Fibroblast of lung (primary cell): ENCODE measurements around the gene RNF112.
"Not testable (repeated sequence)": the region's sequence is repeated elsewhere in the genome, so short reads cannot be mapped to it uniquely, and the experiment has no call there.

Experiments used
- CTCF ChIP-seq, 2 donors: IDR thresholded peaks in 1 of 2; conservative IDR thresholded peaks in 1 of 2; 1 replicate in 1 of 2; 2 replicates in 1 of 2; pipeline ENCODE4 v1.5.1; 2011 to 2012; ENCODE audit warnings: low read length in 2 of 2, control low read depth in 1 of 2, inconsistent platforms in 1 of 2, low read depth in 1 of 2, mild to moderate bottlenecking in 1 of 2
- EZH2 ChIP-seq: IDR thresholded peaks from 2 replicates; pipeline ENCODE4 v1.5.1; 2012; ENCODE audit warnings: low read length, control low read depth, mild to moderate bottlenecking; ENCODE audit errors: missing control alignments

- TF ChIP-seq CTCF (conservative IDR thresholded peaks at IDR 0.05 in 1 of 2, IDR thresholded peaks at IDR 0.05 in 1 of 2; ENCODE audit: low read depth in 1 of 2, low read length in 2 of 2); EZH2: not testable (repeated sequence)
These were observed 51.5 kb downstream of the RNF112 start for GRCh38 chr17:19462456-19463035.
